A549 treated with RU486 at 1 μM for 4 hours (cell line): Measurements from ENCODE around the gene CSH1. TPM values are rescaled to one million over a fixed set of nuclear protein-coding genes. Genes with fewer than 3 reads are reported as not detected.

ENCODE experiments used
- total RNA-seq: library from RNA; stranded (reverse); fragments of 200-300 nt; extraction: Qiagen RNA extraction; gene quantifications from 5 replicates; pipeline ENCODE4 v1.2.3, GENCODE V29; 2022; ENCODE audit warnings: low read depth

CSH1 gene
- total RNA-seq = not detected in 5 replicates

GRCh38 chr17:63896524-63897354 is at the start of gene CSH1:
Gene CSH1 (minus strand): TSS chr17:63896574. CDS start chr17:63896511, 63 bp downstream.

GRCh38 chr17:63931981-63932561 is 35.7 kb upstream of the CSH1 start, which contains the start of gene CD79B:
Gene CD79B (minus strand): TSS chr17:63932331. CDS start chr17:63932261, 70 bp downstream.

GRCh38 chr17:63918789-63919305 is 22.5 kb upstream of the CSH1 start, which contains the start of gene GH1:
Gene GH1 (minus strand): TSS chr17:63918839. CDS start chr17:63918776, 63 bp downstream.

GRCh38 chr17:63911041-63911635 is 14.8 kb upstream of the CSH1 start, which contains the start of gene CSHL1:
Gene CSHL1 (minus strand): TSS chr17:63911258. CDS start chr17:63911196, 62 bp downstream.

GRCh38 chr17:63881935-63882601 is 14.3 kb downstream of the CSH1 start, which contains the start of gene GH2:
Gene GH2 (minus strand): TSS chr17:63881944. CDS start chr17:63881801, 143 bp downstream.

GRCh38 chr17:63873577-63873976 is 22.8 kb downstream of the CSH1 start, which contains the start of gene CSH2:
Gene CSH2 (minus strand): TSS chr17:63873677. CDS start chr17:63873614, 63 bp downstream.

Other genes with a start within 250 kb of the CSH1 start
- gene LIMD2, start 196.4 kb downstream of the CSH1 start, total RNA-seq = 7.7 to 14.3 TPM (median 12.3 TPM) in 5 replicates
- 24.8 to 27.6 TPM (median 26.0 TPM) in 5 replicates for gene STRADA, start 154.8 kb downstream of the CSH1 start, total RNA-seq
- gene CCDC47, start 123.0 kb downstream of the CSH1 start, total RNA-seq = 98.7 to 147 TPM (median 101 TPM) in 5 replicates
- 86.9 to 109 TPM (median 96.3 TPM) in 5 replicates for gene DDX42, start 122.4 kb downstream of the CSH1 start, total RNA-seq
- gene PSMC5, start 69.1 kb downstream of the CSH1 start, total RNA-seq = 211 to 259 TPM (median 225 TPM) in 5 replicates
- 55.5 to 66.9 TPM (median 59.4 TPM) in 5 replicates for gene FTSJ3, start 68.9 kb downstream of the CSH1 start, total RNA-seq
- 54.3 to 62.8 TPM (median 61.0 TPM) in 5 replicates for gene SMARCD2, start 53.9 kb downstream of the CSH1 start, total RNA-seq
- gene CSH2, start 22.9 kb downstream of the CSH1 start, total RNA-seq = not detected in 5 replicates
- gene GH2, start 14.6 kb downstream of the CSH1 start, total RNA-seq = not detected in 5 replicates
- not detected in 5 replicates for gene CSHL1, start 14.7 kb upstream of the CSH1 start, total RNA-seq
- gene GH1, start 22.3 kb upstream of the CSH1 start, total RNA-seq = not detected in 5 replicates
- gene CD79B, start 35.8 kb upstream of the CSH1 start, total RNA-seq = 0.16 TPM in 1 of 5 replicates, not detected in the others
- 0.03 to 0.18 TPM (median 0.10 TPM) in 4 of 5 replicates, not detected in the other for gene SCN4A, start 76.3 kb upstream of the CSH1 start, total RNA-seq
- gene PRR29, start 101.8 kb upstream of the CSH1 start, total RNA-seq = 0.57 to 1.00 TPM (median 0.79 TPM) in 5 replicates
- 0.08 TPM in 1 of 5 replicates, not detected in the others for gene ICAM2, start 124.1 kb upstream of the CSH1 start, total RNA-seq
- gene ERN1, start 233.6 kb upstream of the CSH1 start, total RNA-seq = 3.2 to 4.9 TPM (median 3.6 TPM) in 5 replicates